C4-2B (cell line): ENCODE data around the gene FBP1.

Experiments
- H3K27ac ChIP-seq: fragments of 450-650 bp; 2 replicates; pipeline ENCODE4 v1.5.1; 2017
- ZFX ChIP-seq: fragments of 450-650 bp; IDR thresholded peaks from 2 replicates; pipeline ENCODE4 v1.6.1; 2017
- TF ChIP-seq, protein P1 (sequence below): fragments of 450-650 bp; conservative IDR thresholded peaks from 2 replicates; pipeline ENCODE4 v1.5.1; 2017; ENCODE audit warnings: mild to moderate bottlenecking

FBP1 gene

DNA sequence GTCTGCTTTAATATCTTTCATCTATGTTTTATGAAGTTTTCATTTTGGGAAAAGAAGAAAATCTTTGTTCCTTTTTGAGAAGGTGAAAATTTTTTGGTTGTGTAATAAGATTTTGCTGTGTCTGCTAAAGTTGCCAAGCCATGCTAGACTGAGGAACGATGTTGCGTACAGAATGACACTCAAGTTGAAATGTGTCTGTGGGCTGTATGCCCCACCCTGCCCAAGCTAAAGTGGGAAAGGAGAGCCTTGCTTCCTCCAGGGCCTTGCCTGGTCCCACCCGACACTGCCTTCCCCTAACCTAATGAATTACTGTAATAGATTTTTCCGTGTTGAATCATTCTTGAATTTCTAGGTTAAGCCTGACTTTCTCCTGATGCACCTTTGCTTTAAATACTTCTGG, 81.9 kb downstream of the FBP1 start:
- H3K27ac ChIP-seq, result no peak overlapping the region
- TF ChIP-seq, protein P1, sequence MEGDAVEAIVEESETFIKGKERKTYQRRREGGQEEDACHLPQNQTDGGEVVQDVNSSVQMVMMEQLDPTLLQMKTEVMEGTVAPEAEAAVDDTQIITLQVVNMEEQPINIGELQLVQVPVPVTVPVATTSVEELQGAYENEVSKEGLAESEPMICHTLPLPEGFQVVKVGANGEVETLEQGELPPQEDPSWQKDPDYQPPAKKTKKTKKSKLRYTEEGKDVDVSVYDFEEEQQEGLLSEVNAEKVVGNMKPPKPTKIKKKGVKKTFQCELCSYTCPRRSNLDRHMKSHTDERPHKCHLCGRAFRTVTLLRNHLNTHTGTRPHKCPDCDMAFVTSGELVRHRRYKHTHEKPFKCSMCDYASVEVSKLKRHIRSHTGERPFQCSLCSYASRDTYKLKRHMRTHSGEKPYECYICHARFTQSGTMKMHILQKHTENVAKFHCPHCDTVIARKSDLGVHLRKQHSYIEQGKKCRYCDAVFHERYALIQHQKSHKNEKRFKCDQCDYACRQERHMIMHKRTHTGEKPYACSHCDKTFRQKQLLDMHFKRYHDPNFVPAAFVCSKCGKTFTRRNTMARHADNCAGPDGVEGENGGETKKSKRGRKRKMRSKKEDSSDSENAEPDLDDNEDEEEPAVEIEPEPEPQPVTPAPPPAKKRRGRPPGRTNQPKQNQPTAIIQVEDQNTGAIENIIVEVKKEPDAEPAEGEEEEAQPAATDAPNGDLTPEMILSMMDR, result no peak
- TF ChIP-seq ZFX, result no peak

- H3K27ac ChIP-seq, result peak within 1 kb of the TSS; percentile 87
- TF ChIP-seq ZFX, result no peak
- TF ChIP-seq, protein P1, result peak; percentile 81
These were observed 84.6 kb downstream of the FBP1 start, which contains the start of gene PCAT7 for GRCh38 chr9:94554439-94555331. Gene PCAT7 (plus strand): TSS chr9:94555083.

- TF ChIP-seq, protein P1, result no peak
- TF ChIP-seq ZFX, result no peak
- H3K27ac ChIP-seq, result peak overlapping the region; percentile 87
These were observed 85.3 kb downstream of the FBP1 start for GRCh38 chr9:94554078-94554438.
